Rectal smooth muscle tissue (tissue), 1 donor: ENCODE measurements around the gene ST6GALNAC3.
"Not testable (repeated sequence)": the region's sequence is repeated elsewhere in the genome, so short reads cannot be mapped to it uniquely, and the experiment has no call there.

Source experiments
- H3K27ac ChIP-seq: one replicate; pipeline ENCODE4 v1.7.0; 2013; ENCODE audit warnings: low read depth, low read length, inconsistent platforms
- H3K27me3 ChIP-seq: one replicate; pipeline ENCODE4 v1.7.0; 2013; ENCODE audit warnings: low read length; ENCODE audit not compliant: control insufficient read depth, insufficient read depth
- H3K36me3 ChIP-seq: one replicate; pipeline ENCODE4 v1.7.0; 2013; ENCODE audit warnings: low read length; ENCODE audit not compliant: control insufficient read depth, insufficient read depth
- H3K4me1 ChIP-seq: one replicate; pipeline ENCODE4 v1.7.0; 2013; ENCODE audit warnings: low read length; ENCODE audit not compliant: control insufficient read depth, insufficient read depth
- H3K4me3 ChIP-seq: one replicate; pipeline ENCODE4 v1.7.0; 2013; ENCODE audit warnings: low read length
- H3K9ac ChIP-seq: one replicate; pipeline ENCODE4 v1.7.0; 2013; ENCODE audit warnings: low read length

Gene ST6GALNAC3

DNA sequence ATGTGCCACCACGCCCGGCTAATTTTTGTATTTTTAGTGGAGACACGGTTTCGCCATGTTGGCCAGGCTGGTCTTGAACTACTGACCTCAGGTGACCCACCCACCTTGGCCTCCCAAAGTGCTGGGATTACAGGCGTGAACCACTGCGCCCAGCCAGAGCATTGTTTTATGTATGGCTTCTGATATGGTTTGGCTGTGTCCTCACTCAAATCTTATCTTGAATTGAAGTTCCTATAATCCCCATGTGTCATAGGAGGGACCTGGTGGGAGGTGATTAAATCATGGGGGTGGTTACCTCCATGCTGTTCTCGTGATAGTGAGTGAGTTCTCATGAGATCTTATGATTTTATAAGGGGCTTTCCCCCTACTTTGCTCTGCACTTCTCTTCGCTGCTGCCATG, 22.5 kb downstream of the ST6GALNAC3 start:
- not testable (repeated sequence) for H3K27me3 ChIP-seq, H3K4me1 ChIP-seq, H3K27ac ChIP-seq

DNA sequence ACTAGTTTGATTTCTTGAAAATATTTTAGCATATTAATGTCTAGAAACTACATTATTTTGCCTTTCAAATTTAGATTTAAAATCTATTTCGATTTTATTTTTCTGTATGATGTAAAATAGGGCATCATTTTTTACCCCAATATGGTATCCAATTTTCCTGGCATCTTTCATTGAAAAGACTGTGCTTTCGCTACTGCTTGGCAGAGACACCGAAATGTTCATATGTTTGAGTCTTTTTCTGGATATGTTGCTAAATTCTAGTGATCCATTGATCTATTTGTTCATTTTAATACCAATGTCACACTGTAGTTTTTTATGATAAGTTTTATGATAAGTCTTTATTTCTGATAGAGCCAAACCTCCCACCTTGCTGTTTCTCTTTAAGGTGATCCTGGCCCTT, 24.3 kb downstream of the ST6GALNAC3 start:
- Histone ChIP-seq H3K27me3 (no peaks in the 10 kb centered on the region), H3K27ac (no peak overlapping the region), H3K4me3 (no peak overlapping the region)

More for the DNA sequence above, 22.5 kb downstream of the ST6GALNAC3 start:
- H3K36me3 ChIP-seq, H3K9ac ChIP-seq, H3K4me3 ChIP-seq: not testable (repeated sequence)

DNA sequence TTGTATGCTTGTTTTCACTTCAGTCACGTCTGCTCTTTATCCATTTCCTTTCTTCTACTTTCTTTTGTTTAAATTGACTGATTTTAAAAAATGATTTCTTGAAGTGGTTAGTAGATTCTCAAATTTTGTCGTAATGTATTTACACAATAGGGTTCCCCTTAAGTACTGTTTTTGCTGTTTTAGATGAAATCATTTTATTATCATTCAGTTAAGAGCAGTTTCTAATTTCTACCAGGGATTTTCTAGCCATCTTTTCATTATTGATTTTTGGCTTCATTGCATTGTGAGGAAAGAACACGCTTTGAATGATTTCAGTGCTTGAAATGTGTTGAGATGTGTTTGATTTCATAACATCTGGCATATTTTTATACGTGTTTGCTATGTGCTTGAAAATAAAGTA, 27.0 kb downstream of the ST6GALNAC3 start:
- Histone ChIP-seq H3K9ac (no peak overlapping the region), H3K4me3 (no peak overlapping the region), H3K36me3 (no peaks in the 10 kb centered on the region), H3K4me1 (no peaks in the 10 kb centered on the region), H3K27me3 (no peaks in the 10 kb centered on the region), H3K27ac (no peak overlapping the region)

More for the DNA sequence above, 24.3 kb downstream of the ST6GALNAC3 start:
- no peaks in the 10 kb centered on the region for H3K36me3 ChIP-seq
- no peak overlapping the region for H3K9ac ChIP-seq
- H3K4me1 ChIP-seq, result no peaks in the 10 kb centered on the region

DNA sequence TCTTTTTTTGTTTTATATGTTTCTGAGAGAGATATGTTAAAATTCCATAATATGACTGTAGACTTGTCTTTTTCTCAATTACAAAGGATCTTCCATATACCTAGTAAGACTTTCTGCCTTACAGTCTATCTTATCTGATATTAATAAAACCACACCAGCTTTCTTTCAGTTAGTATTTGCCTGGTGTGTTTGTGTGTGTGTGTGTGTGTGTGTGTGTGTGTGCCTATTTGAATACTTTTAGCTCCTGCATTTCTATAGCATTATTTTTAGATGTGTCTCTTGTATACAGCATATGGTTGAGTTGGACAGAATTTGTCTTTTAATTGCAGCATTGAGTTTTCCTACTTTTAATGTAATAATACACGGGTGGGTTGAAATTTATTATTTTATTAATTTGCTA, 27.5 kb downstream of the ST6GALNAC3 start:
- Histone ChIP-seq H3K4me3 (no peak overlapping the region), H3K9ac (no peak overlapping the region), H3K4me1 (no peaks in the 10 kb centered on the region), H3K27ac (no peak overlapping the region), H3K36me3 (no peaks in the 10 kb centered on the region), H3K27me3 (no peaks in the 10 kb centered on the region)

DNA sequence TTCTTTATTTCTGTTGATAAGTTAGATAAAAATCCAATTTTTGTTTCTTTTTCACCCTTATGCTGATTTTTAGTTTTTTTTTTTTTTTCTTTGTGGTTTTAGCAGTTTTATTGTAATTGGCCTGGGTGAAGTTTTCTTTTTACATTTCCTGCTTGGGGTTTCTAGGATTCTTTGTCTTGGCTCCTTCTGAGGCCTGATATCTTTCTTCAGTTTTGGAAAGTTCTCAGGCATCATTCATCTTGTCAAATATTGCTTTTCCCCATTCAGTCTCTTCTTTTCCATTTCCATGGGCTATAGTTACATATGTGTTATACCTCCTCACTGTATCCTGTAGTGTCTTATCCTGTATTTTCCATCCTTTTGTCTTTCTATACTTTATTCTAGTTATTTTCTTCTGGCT, 28.5 kb downstream of the ST6GALNAC3 start:
- H3K9ac ChIP-seq, result no peak overlapping the region
- no peaks in the 10 kb centered on the region for H3K4me1 ChIP-seq
- H3K27ac ChIP-seq, result no peak overlapping the region
- H3K27me3 ChIP-seq, result no peaks in the 10 kb centered on the region
- H3K4me3 ChIP-seq, result no peak overlapping the region
- no peaks in the 10 kb centered on the region for H3K36me3 ChIP-seq

DNA sequence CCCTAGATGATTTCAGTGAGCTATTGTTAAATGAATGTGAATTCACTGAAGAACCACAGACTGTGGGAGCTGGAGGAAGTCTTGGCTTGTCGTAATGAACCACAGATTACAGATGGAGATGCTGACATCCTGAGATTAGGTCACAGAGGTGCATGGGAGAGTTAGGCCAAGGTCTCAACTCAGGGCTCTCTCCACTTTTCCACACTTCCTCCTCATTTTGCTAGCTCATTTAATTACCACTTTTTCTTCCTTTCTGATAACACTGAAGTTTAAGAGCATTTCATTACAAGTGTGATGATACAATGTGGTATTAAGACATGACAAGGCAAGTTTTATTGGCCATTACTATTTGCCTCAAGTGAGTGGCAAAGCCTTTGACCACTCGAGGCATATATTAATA, 30.8 kb downstream of the ST6GALNAC3 start:
- Histone ChIP-seq H3K9ac (no peak overlapping the region), H3K36me3 (no peaks in the 10 kb centered on the region), H3K27me3 (no peaks in the 10 kb centered on the region), H3K4me3 (no peak overlapping the region), H3K27ac (no peak overlapping the region), H3K4me1 (no peaks in the 10 kb centered on the region)

DNA sequence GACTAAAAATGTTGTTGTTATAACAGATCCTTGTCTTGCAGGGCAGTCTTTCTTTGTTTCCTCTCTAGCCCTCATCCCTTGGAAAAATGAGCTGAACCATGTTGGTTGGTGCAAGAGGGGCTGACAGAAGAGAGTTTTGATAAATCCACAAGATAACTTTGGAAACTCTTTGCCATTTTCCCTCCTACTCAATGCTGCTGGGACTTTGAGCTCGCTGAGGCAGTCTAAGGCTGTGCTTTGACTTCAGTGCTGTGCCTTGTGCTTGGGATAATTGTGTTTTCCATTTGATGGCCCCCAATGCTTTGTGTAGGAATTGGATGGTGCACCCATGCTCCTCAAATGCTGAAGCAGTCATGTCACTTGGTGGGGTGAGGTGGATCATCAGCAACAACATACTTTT, 31.7 kb downstream of the ST6GALNAC3 start:
- no peak overlapping the region for H3K9ac ChIP-seq
- H3K4me1 ChIP-seq, result no peaks in the 10 kb centered on the region
- H3K4me3 ChIP-seq, result no peak overlapping the region
- H3K27me3 ChIP-seq, result no peaks in the 10 kb centered on the region
- H3K27ac ChIP-seq, result no peak overlapping the region
- H3K36me3 ChIP-seq, result no peaks in the 10 kb centered on the region

DNA sequence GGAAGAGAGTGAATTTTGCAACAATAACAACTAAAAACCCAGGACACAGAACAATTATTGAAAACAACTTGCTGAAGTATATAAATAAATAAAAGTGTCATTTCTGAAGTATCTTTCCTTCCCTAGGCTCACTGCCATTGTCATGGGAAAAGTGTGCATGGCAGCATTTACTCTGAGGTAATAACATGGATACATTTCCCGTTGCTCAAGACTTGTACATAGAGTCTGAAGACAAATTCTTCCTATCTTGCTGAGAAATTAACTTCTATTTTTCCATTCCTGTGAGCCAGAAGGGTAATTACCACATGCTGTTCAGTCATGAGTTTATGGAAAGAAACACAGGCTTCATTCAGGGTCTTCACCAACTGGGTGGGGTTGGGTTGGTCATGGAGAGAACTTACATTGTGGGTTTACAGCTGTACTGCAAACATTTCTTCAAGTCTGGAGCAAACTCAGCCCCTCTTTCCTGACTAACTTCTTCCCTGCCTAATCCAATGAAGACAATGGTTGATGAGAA, 32.2 kb downstream of the ST6GALNAC3 start:
- Histone ChIP-seq H3K27ac (no peak overlapping the region), H3K36me3 (no peaks in the 10 kb centered on the region)

DNA sequence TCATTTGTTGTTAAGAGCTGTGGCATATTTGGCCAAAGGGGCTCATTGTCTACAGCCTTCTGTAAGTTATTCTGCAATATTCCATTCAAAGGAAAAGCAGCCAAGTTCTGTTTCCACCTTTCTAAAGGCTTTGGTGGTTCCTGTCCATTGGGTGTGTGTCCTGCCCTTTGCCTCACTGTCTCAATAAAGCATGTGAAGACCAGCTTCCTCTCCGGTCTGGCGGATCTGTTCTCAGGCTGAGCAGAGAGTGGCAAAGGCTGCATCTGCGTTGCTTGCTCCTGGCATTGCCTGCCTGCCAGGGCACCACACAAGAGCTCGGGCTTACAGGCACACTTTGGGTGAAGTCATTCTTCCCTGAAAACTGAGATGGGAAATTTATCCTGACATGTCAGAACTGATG, 34.9 kb downstream of the ST6GALNAC3 start:
- H3K36me3 ChIP-seq, result no peaks in the 10 kb centered on the region
- no peaks in the 10 kb centered on the region for H3K4me1 ChIP-seq
- no peak overlapping the region for H3K27ac ChIP-seq
- no peak overlapping the region for H3K9ac ChIP-seq
- H3K27me3 ChIP-seq, result no peaks in the 10 kb centered on the region
- H3K4me3 ChIP-seq, result no peak overlapping the region

More for the DNA sequence above, 32.2 kb downstream of the ST6GALNAC3 start:
- Histone ChIP-seq H3K9ac (no peak overlapping the region), H3K4me1 (no peaks in the 10 kb centered on the region), H3K27me3 (no peaks in the 10 kb centered on the region), H3K4me3 (no peak overlapping the region)

DNA sequence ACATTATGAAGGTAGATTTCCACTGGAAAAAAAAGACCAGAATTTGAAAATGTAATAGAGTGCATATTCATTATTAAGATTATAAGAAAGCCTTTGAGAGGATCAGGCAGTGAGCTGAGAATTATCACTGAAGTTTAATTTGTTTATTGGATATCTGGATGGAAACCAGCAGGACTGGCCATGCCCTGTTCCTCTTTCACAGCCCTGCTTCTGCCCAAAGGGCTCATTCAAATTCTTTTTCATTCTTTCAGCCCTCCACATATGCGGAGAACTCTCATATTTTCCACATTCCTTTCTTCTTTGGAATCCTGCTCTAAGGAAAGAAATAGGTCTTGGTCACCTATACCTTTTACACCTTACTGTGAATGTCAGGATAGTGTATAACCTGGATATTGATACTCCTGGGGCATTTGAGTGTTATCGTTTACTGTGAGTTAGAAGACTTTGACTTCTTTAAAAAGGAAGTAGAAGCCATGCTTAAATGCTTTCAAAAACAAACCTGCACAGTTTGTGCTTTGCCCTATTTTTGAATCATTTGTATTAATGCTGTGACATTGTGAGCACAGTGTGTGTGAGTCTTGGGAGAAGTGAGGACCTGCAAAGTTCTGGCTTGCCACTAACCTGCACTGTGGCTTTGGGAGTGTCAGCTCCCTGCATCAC, 35.5 kb downstream of the ST6GALNAC3 start:
- Histone ChIP-seq H3K36me3 (no peaks in the 10 kb centered on the region), H3K9ac (no peak overlapping the region), H3K4me1 (no peaks in the 10 kb centered on the region), H3K27me3 (no peaks in the 10 kb centered on the region), H3K27ac (no peak overlapping the region), H3K4me3 (no peak overlapping the region)

DNA sequence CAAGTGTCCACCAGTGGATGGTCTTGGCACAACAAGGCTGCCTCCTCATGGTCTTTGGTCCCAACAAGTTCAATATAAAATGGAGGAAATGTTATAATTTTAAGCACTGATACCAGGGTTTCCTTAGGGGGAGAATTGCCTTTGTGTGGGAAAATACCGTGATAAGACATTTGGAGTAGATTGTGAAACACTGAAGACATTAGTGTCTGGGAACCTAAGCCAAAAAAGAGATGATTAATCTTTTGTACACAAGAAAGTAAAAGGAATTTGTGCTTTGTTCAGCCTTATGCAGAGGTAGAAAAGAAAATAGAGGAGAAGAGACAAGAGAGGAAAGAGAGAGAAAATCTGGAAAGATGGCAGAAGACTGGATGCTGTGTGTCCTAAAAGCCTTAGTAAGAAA, 36.1 kb downstream of the ST6GALNAC3 start:
- no peak overlapping the region for H3K9ac ChIP-seq
- H3K36me3 ChIP-seq, result no peaks in the 10 kb centered on the region
- H3K27ac ChIP-seq, result no peak overlapping the region
- H3K27me3 ChIP-seq, result no peaks in the 10 kb centered on the region
- no peak overlapping the region for H3K4me3 ChIP-seq
- H3K4me1 ChIP-seq, result no peaks in the 10 kb centered on the region

DNA sequence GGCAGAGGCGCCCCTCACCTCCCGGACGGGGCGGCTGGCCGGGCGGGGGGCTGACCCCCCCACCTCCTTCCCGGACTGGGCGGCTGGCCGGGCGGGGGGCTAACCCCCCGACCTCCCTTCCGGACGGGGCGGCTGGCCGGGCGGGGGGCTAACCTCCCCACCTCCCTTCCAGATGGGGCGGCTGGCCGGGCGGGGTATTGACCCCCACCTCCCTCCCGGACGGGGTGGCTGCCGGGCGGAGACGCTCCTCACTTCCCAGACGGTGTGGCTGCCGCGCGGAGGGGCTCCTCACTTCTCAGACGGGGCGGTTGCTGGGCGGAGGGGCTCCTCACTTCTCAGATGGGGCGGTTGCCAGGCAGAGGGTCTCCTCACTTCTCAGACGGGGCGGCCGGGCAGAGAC, 37.8 kb downstream of the ST6GALNAC3 start:
- H3K4me1 ChIP-seq, H3K36me3 ChIP-seq, H3K4me3 ChIP-seq, H3K9ac ChIP-seq, H3K27me3 ChIP-seq, H3K27ac ChIP-seq: not testable (repeated sequence)

DNA sequence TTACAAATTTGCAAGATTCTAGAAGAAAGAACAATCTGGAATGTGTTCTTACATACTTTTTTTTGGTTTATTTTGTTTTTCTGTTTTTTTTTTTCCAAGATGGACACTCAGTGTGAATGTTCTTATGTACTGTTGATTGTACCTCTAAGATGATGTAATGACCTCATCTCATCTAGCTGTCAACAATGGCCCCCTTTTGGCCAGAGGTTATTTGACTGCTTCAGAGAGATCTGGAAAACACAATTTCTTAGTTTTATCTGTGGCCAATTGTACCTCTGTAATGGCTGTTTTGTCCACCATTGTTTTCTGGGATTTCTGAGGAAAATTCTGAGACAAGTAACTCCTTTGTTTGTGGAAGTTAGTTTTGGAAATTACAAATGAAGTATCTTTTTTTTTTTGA, 38.9 kb downstream of the ST6GALNAC3 start:
- H3K27me3 ChIP-seq, result no peaks in the 10 kb centered on the region
- no peak overlapping the region for H3K27ac ChIP-seq
- no peaks in the 10 kb centered on the region for H3K4me1 ChIP-seq
- H3K9ac ChIP-seq, result no peak overlapping the region
- H3K36me3 ChIP-seq, result no peaks in the 10 kb centered on the region
- no peak overlapping the region for H3K4me3 ChIP-seq
